ENCODE data around the gene ZNF121.
A peak's percentile ranks its signal among the peaks of the same experiment; 100 is the strongest.
"Not testable (repeated sequence)": the region's sequence is repeated elsewhere in the genome, so short reads cannot be mapped to it uniquely, and the experiment has no call there.

The ZNF121 gene

DNA sequence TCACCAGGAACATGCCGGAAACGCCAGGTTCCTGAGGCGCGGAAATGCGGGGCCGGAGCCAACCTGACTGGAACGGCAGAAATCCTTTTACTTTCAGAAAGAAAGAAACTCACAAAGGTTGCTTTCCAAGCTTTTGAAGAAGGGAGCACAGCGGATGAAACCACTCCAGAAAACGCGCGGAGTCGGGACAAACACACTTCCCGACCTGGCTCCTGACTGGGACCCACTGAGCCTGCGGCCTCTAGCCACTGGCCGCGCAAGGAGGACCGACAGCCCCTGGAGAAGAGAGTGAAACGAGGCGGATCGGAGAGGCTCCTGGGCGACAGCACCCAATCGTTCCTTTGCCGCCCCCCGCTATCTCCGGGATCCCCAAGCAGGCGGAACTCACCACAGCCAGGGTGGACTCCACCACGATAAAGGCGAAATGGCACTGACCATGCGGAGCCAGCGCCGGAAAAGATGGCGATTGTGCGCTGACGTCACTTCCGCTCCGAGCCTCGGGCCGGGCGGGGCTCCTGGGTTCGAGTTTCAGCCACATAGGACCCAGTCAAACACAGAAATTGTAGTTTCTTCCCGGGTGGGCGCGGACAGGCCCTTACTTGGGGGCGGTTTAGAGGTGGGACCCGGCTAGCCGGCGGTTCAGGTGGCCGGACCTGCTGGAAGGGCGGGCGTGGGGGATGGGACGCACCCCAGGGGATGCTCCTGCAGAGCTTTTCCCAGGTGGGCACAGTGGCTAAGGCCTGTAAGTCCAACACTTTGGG, at the start of gene ZNF121:
ZNF121 (minus strand) TSS at position 432 of the 761 bp plus-strand sequence. CDS start 16,407 bp downstream, outside the sequence.
- DNase-seq: peak; percentile 83

GRCh38 chr19:9627856-9628255, 43.6 kb upstream of the ZNF121 start:
- DNase-seq: no peak

DNA sequence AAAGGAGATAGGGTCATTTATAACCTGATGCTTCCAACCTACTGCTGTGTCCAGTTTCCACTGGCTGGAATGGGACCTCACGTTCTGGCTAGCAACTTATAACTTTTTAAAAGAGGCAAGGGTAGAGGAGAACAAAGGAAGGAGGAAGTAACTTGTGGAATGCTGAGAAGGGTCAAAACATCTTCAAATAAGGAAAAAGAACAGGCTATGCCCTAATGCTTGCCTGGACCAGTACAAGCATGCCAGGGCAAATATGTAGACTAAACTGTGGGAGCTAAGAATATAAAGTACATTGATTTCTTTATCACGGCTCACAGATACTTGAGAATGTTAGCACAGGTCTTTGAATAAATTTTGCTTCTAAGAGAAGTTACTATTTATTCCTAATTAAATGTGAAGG, 38.2 kb upstream of the ZNF121 start:
- no peak for DNase-seq

DNA sequence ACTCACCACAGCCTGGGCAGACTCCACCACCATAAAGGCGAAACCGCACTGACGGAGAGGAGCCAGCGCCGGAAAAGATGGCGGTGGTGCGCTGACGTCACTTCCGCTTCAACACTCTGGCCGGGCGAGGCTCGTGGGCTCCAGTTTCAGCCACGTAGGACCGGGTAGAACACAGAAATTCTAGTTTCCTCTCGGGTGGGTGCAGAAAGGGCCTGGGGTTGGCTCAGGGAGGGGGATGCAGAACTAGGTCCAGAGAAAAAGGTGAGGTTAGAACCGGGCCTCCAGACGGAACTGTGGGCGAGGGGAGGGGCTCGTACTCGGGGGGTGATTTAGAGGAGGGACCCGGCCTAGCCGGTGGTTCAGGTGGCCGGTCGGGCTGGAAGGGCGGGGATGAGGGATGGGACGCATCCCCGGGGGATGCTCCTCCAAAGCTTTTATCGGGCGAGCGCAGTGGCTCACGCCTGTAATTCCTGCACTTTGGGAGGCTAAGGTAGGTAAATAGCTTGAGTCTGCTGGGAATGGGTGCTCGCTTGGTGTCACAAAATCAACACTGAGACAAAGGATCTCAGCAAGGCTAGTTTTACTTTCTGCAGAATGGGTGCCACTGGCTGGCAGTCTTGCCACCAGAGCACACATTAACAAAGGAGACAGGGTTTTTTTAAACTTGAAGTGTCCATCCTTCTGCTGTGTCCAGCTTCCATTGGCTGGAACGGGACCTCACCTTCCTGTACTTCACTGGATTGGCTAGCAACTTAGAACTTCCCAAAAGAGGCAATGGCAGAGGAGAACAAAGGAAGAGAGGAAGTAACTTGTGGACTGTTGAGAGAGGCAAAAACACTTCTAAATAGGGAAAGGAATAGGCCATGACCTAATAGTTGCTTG, 37.1 kb upstream of the ZNF121 start, which contains the start of gene ZNF561:
ZNF561 (minus strand) TSS at position 77 of the 882 bp plus-strand sequence. CDS start 1,776 bp downstream, outside the sequence.
- peak; percentile 86 for DNase-seq

- DNase-seq: no peak
Observed at GRCh38 chr19:9620842-9621155, 36.5 kb upstream of the ZNF121 start.

DNA sequence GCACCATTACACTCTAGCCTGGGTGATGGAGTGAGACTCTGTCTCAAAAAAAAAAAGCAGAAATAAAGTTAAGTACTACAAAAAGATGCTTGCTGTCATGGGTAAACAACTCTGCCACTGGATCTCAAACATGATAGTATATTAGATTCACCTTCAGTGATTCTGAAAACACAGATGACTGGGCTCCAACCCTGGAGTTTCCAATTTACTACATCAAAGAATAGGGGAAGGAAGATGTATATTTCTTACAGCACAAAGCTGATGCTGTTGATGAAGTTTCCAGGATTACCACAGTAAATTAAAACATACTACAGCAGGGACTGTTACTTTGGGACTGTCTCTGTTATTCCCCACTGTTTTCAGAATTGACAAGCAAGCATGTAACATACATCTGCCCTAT, 31.5 kb upstream of the ZNF121 start:
- no peak for DNase-seq

- DNase-seq: no peak
Observed at GRCh38 chr19:9610484-9611113, 26.3 kb upstream of the ZNF121 start.

DNA sequence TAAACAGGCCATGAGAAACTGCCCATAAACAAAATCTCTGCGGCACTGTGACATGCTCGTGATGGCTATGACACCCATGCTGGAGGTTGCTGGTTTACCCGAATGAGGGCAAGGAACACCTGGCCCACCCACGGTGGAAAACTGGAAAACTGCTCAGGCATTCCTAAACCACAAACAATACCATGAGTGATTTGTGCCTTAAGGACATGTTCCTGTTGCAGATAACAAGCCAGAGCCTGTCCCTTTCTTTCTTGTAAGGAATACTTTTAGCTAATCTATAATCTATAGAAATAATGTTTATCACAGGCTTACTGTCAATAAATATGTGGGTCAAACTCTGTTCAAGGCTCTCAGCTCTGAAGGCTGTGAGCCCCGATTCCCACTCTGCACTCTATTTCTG, 24.6 kb upstream of the ZNF121 start:
- DNase-seq: no peak

DNA sequence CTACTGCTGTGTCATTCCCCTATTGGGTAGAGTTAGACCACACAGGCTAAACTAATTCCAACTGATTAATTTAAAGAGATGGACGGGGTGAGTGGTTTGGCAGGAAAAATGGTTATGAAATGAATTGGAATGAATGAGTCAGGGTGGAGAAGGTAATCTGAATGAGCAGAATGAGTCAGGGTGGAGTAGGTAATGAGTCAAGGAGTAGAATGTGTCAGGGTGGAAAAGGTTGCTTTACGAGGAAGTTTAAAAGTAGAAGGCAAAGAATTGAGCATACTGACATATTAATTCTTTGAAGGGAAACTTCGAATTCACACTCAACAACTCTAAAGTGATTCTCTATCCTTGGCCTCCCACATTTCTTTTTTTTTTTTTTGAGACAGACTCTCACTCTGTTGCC, 12.7 kb upstream of the ZNF121 start:
- no peak for DNase-seq

- peak; percentile 78 for DNase-seq
Observed at GRCh38 chr19:9586764-9587163, 2.5 kb upstream of the ZNF121 start.

GRCh38 chr19:9582081-9582725, 2.1 kb downstream of the ZNF121 start:
- not testable (repeated sequence) for DNase-seq

DNA sequence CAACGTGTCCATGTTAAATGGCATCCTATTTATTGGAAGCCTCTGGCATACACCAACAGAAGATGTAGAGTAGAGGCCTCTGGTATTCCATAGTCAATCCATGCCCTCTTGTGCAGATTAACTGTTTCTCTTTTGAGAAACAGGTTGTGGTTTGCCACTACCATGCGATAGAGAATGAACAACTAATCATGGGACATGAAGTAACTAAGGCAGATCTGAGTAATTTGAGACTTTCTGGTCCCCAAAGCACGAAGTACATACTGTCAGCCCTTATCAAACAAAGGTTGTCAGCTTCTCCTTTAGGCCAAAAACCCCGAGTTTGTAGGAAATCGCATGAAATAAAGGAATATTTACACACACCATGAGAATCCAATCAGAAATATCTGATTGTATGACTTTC, 3.6 kb downstream of the ZNF121 start:
- no peak for DNase-seq

DNA sequence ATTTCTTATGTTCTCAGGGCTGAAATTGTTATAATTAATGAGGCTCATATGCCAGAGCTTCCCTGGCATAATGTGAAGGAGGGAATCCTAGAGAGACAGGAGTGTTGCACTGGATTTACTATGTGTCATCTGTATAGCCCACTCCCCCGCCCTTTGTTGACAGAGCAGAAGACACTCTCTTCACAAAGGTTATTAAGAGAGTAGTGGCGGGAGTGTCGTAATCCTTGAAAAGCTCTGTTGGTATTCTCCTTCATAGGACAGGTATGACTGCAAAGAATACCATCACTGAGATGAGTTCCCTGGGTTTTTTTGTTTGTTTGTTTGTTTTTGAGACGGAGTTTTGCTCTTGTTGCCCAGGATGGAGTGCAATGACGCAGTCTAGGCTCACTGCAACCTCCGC, 14.0 kb downstream of the ZNF121 start:
- no peak for DNase-seq

GRCh38 chr19:9566729-9567128, 17.6 kb downstream of the ZNF121 start:
- no peak for DNase-seq

- no peak for DNase-seq
Observed at GRCh38 chr19:9565900-9566705, 18.2 kb downstream of the ZNF121 start.

DNA sequence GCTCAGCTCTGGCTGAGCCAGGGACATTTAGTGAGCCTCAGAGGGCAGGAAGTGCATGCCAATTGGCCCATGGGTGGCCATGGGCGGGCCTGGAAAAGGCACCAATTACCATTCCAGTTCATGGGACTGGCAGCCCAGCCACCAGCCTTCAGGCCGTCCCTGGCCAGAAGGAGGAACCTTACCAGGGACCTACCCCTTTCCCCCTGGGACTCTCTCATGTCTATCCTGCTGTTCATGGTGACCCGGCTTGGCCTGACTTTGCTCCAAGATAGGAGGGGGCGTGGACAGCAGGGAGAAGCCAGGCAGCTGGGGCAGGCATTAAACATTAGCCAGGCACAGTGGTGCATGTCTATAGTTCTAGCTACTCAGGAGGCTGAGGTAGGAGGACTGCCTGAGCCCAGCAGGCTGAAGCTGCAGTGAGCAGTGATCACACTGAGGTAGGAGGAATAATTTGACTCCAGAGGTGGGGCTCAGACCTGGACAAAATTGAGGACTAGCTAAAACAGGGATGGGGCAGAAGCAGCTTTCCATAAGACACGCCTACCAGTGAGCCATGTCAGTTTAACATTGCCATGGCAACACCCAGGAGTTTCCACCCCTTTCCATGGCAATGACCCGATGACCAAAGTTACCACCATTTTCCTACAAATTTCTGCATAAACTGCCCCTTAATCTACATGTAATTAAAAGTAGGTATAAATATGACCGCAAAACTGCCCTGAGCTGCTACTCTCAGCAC, 31.6 kb downstream of the ZNF121 start:
- DNase-seq: no peak

DNA sequence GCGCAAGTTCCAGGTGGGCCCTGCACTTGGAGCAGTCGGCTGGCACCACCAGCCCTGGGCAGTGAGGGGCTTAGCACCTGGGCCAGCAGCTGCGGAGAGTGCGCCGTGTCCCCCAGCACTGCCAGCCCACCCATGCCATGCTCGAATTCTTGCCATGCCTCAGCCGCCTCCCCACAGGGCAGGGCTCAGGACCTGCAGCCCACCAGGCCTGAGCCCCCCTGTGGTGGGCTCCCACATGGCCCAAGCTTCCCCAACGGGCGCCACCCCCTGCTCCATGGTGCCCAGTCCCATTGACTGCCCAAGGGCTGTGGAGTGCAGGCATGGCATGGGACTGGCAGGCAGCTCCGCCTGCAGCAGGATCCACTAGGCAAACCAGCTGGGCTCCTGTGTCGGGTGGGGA, 36.4 kb downstream of the ZNF121 start:
- DNase-seq: no peak

- not testable (repeated sequence) for DNase-seq
Observed at GRCh38 chr19:9541281-9541680, 43.0 kb downstream of the ZNF121 start.

DNA sequence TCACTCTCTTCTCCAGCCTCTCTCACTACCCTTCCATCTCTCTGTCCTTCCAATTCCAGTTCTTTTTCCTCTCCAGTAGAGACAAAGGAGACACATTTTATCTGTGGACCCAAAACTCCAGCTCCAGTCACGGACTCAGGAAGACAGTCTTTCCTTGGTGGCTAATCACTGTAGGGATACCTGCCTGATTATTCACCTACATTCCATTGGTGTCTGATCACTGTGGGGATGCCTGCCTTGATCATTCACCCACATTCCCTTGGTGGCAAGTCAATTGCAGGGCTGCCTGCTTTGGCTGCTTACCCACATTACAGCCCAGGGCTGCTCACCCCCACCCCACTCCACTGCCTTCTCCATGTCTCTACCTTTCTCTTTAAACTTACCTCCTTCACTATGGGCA, 44.4 kb downstream of the ZNF121 start:
- DNase-seq: not testable (repeated sequence)

DNA sequence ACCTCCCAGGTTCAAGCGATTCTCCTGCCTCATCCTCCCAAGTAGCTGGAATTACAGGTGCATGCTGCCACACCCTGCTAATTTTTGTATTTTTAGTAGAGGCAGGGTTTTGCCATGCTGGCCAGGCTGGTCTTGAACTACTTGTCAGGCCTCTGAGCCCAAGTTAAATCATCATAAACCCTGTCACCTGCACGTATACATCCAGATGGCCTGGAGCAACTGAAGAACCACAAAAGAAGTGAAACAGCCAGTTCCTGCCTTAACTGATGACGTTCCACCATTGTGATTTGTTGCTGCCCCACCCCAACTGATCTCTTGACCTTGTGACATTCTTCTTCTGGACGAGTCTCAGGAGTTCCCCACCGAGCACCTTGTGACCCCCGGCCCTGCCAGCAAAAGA, 45.1 kb downstream of the ZNF121 start:
- DNase-seq: not testable (repeated sequence)

Data from activated naive CD4-positive, alpha-beta T cell treated with Interleukin-2 at 50 U/mL for 16 hours (primary cell).